K562 (cell line): ENCODE data around the gene MTPN. TPM values are rescaled to one million over a fixed set of nuclear protein-coding genes. Genes with fewer than 3 reads are reported as not detected.

Experiments
- CBX8 ChIP-seq: fragments of 200-600 bp; sonication (generic); IDR thresholded peaks from 2 replicates; pipeline ENCODE4 v1.6.1; 2012; ENCODE audit warnings: borderline replicate concordance, mixed run types, low read depth, mild to moderate bottlenecking, moderate library complexity, mixed read lengths, low read length, control low read depth, inconsistent platforms; ENCODE audit not compliant: poor library complexity, severe bottlenecking; ENCODE audit errors: extremely low read depth
- FOS ChIP-seq: IDR thresholded peaks from 3 replicates; pipeline ENCODE4 v1.6.1; 2011; ENCODE audit not compliant: insufficient read length; ENCODE audit errors: extremely low read depth
- KDM4B ChIP-seq, 2 experiments: fragments of 450-650 bp in 1 of 2; sonication (generic) in 1 of 2; IDR thresholded peaks; 2 replicates each; pipeline ENCODE4 v1.6.1; 2016 to 2017; ENCODE audit warnings: borderline replicate concordance in 2 of 2, antibody characterized with exemption in 1 of 2, low read depth in 1 of 2, mild to moderate bottlenecking in 1 of 2
- NR2C2 ChIP-seq, 2 experiments: fragments of 200-800 bp in 1 of 2; sonication (Bioruptor generic) in 1 of 2; sonication (generic) in 1 of 2; formaldehyde crosslinking in 1 of 2; IDR thresholded peaks; 2 replicates each; pipeline versions ENCODE4 v1.6.1 to v1.8.0; 2016 to 2022; ENCODE audit warnings: mild to moderate bottlenecking in 1 of 2, missing compliant biosample characterization in 1 of 2, missing genetic modification characterization in 1 of 2, missing genetic modification reagents in 1 of 2
- POLR2H ChIP-seq: IDR thresholded peaks from 2 replicates; pipeline ENCODE4 v1.6.1; 2016; ENCODE audit warnings: missing genetic modification characterization, low read depth, mild to moderate bottlenecking, control low read depth, missing compliant biosample characterization, moderate library complexity
- TGIF2 ChIP-seq: sonication (generic); formaldehyde crosslinking; IDR thresholded peaks from 2 replicates; pipeline ENCODE4 v1.8.1; 2022; ENCODE audit warnings: mild to moderate bottlenecking, missing genetic modification reagents, moderate library complexity
- ZFP1 ChIP-seq: fragments of 450-650 bp; formaldehyde crosslinking; IDR thresholded peaks from 2 replicates; pipeline ENCODE4 v1.4.0; 2020; ENCODE audit warnings: mild to moderate bottlenecking, mixed read lengths
- ZKSCAN8 ChIP-seq: fragments of 200-800 bp; sonication (Bioruptor generic); IDR thresholded peaks from 2 replicates; pipeline ENCODE4 v1.6.1; 2016; ENCODE audit warnings: missing genetic modification characterization, missing compliant biosample characterization
- ZNF165 ChIP-seq: fragments of 250-450 bp; sonication (Bioruptor Pico); IDR thresholded peaks from 2 replicates; pipeline ENCODE4 v1.4.0; 2020; ENCODE audit warnings: borderline replicate concordance
- ZNF316 ChIP-seq: fragments of 450-650 bp; IDR thresholded peaks from 2 replicates; pipeline ENCODE4 v1.6.1; 2016
- ZNF445 ChIP-seq: fragments of 250-450 bp; sonication (Bioruptor Pico); IDR thresholded peaks from 2 replicates; pipeline ENCODE4 v1.4.0; 2020; ENCODE audit warnings: low read depth, mild to moderate bottlenecking, moderate library complexity
- ZNF75A ChIP-seq: fragments of 450-650 bp; formaldehyde crosslinking; IDR thresholded peaks from 2 replicates; pipeline ENCODE4 v1.4.0; 2020; ENCODE audit warnings: mild to moderate bottlenecking
- polyA plus RNA-seq, 8 experiments: library from polyadenylated mRNA; depleted of rRNA in 4 of 8; stranded (reverse) in 5 of 8; unstranded in 3 of 8; fragments of >200 nt; fragmentation: Nextera tagmentation in 2 of 8; fragmentation: Illumina TruSeq in 1 of 8; extraction: Ambion mirVana in 2 of 8; extraction: Trizol in 1 of 8; gene quantifications; 2 replicates each; pipeline versions ENCODE4 v1.2.1 to v1.2.3, GENCODE V29; 2011 to 2014; ENCODE audit warnings: inconsistent platforms in 1 of 8, missing spikeins in 1 of 8
- total RNA-seq, 7 experiments: library from RNA; depleted of rRNA in 6 of 7; stranded (reverse); fragments of >200 nt in 6 of 7; fragmentation: Illumina TruSeq in 2 of 7; extraction: Trizol in 2 of 7; gene quantifications; 2 replicates each; pipeline versions ENCODE4 v1.2.1 to v1.2.3, GENCODE V29; 2011 to 2021; ENCODE audit warnings: low replicate concordance in 1 of 7
- TF ChIP-seq, protein P1 (sequence below): sonication (generic); formaldehyde crosslinking; IDR thresholded peaks from 2 replicates; pipeline ENCODE4 v1.4.0; 2020; ENCODE audit warnings: mild to moderate bottlenecking, missing genetic modification reagents
- TF ChIP-seq, protein P2 (sequence below): sonication (generic); formaldehyde crosslinking; IDR thresholded peaks from 2 replicates; pipeline ENCODE4 v1.8.0; 2022; ENCODE audit warnings: mild to moderate bottlenecking, missing genetic modification reagents
- TF ChIP-seq, protein P3 (sequence below), 3 experiments: fragments of 200-800 bp in 1 of 3; fragments of 250-450 bp in 1 of 3; fragments of 450-650 bp in 1 of 3; sonication (Bioruptor Pico) in 1 of 3; sonication (Bioruptor generic) in 1 of 3; formaldehyde crosslinking in 1 of 3; IDR thresholded peaks; 2 replicates each; pipeline versions ENCODE4 v1.6.1 to v1.8.0; 2016 to 2022; ENCODE audit warnings: mild to moderate bottlenecking in 2 of 3, missing genetic modification characterization in 2 of 3, missing compliant biosample characterization in 1 of 3, moderate library complexity in 1 of 3

Gene MTPN
- total and polyA plus RNA-seq, 9 of the 15 experiments (the other 6 are each of a cell fraction or from before 2014, with no cell fraction given): 68.5 to 261 (median 156) TPM

DNA sequence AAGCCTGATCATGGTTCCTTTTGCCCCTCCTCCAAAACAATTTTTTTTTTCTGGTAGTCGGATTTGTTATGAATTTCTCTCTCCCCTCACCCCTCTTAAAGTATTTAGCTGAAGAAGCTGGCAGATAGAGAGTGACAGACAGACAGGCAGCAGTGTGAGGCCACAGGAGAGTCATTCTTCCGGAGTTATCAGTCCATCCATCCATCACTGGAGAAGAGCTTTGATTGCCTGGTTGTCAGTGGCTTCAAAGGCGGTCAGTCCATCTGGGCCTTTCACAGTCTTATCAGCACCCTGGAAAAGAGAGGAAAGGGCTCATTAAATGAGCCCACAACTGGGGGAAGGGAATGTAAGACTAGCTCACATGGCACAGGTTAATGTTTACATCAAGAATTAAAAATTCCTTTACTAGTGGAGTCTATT lies 47.4 kb downstream of the MTPN start (continued):
- TF ChIP-seq NR2C2 (CRISPR knock-in tag; IDR thresholded peaks at IDR 0.05) (no peak), NR2C2 (tag; IDR thresholded peaks at IDR 0.05) (peak; percentile 74; the same call in 1 of the 2 replicates), ZNF165 (CRISPR knock-in tag) (no peak), FOS (no peak), ZNF445 (CRISPR knock-in tag) (no peak), ZFP1 (CRISPR knock-in tag) (no peak), ZKSCAN8 (no peak; the same call in 1 of the 2 replicates), KDM4B (IDR thresholded peaks at IDR 0.05; ENCODE audit: borderline replicate concordance in 2 of 2, low read depth in 1 of 2) (peak in 1 of 2 experiments; percentile 76; a peak in 1 of 4 replicates), POLR2H (tag) (0 out of 2 replicates have a peak, but pooled peaks have one; percentile 9), ZNF316 (0 out of 2 replicates have a peak, but pooled peaks have one; percentile 0), CBX8 (no peak), ZNF75A (CRISPR knock-in tag) (no peak), TGIF2 (CRISPR knock-in tag) (no peak)
- TF ChIP-seq, protein P1, sequence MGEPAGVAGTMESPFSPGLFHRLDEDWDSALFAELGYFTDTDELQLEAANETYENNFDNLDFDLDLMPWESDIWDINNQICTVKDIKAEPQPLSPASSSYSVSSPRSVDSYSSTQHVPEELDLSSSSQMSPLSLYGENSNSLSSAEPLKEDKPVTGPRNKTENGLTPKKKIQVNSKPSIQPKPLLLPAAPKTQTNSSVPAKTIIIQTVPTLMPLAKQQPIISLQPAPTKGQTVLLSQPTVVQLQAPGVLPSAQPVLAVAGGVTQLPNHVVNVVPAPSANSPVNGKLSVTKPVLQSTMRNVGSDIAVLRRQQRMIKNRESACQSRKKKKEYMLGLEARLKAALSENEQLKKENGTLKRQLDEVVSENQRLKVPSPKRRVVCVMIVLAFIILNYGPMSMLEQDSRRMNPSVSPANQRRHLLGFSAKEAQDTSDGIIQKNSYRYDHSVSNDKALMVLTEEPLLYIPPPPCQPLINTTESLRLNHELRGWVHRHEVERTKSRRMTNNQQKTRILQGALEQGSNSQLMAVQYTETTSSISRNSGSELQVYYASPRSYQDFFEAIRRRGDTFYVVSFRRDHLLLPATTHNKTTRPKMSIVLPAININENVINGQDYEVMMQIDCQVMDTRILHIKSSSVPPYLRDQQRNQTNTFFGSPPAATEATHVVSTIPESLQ (CRISPR knock-in tag): 0 out of 2 replicates have a peak, but pooled peaks have one; percentile 70
- TF ChIP-seq, protein P2, sequence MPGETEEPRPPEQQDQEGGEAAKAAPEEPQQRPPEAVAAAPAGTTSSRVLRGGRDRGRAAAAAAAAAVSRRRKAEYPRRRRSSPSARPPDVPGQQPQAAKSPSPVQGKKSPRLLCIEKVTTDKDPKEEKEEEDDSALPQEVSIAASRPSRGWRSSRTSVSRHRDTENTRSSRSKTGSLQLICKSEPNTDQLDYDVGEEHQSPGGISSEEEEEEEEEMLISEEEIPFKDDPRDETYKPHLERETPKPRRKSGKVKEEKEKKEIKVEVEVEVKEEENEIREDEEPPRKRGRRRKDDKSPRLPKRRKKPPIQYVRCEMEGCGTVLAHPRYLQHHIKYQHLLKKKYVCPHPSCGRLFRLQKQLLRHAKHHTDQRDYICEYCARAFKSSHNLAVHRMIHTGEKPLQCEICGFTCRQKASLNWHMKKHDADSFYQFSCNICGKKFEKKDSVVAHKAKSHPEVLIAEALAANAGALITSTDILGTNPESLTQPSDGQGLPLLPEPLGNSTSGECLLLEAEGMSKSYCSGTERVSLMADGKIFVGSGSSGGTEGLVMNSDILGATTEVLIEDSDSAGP (CRISPR knock-in tag): no peak
- TF ChIP-seq, protein P3, sequence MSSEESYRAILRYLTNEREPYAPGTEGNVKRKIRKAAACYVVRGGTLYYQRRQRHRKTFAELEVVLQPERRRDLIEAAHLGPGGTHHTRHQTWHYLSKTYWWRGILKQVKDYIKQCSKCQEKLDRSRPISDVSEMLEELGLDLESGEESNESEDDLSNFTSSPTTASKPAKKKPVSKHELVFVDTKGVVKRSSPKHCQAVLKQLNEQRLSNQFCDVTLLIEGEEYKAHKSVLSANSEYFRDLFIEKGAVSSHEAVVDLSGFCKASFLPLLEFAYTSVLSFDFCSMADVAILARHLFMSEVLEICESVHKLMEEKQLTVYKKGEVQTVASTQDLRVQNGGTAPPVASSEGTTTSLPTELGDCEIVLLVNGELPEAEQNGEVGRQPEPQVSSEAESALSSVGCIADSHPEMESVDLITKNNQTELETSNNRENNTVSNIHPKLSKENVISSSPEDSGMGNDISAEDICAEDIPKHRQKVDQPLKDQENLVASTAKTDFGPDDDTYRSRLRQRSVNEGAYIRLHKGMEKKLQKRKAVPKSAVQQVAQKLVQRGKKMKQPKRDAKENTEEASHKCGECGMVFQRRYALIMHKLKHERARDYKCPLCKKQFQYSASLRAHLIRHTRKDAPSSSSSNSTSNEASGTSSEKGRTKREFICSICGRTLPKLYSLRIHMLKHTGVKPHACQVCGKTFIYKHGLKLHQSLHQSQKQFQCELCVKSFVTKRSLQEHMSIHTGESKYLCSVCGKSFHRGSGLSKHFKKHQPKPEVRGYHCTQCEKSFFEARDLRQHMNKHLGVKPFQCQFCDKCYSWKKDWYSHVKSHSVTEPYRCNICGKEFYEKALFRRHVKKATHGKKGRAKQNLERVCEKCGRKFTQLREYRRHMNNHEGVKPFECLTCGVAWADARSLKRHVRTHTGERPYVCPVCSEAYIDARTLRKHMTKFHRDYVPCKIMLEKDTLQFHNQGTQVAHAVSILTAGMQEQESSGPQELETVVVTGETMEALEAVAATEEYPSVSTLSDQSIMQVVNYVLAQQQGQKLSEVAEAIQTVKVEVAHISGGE (CRISPR knock-in tag; IDR thresholded peaks at IDR 0.05): peak in 1 of 3 experiments; percentile 37; a peak in 2 of 6 replicates
